Muscle of back (tissue), 11 donors: Measurements from ENCODE around the gene SURF4. TPM values are rescaled to one million over a fixed set of nuclear protein-coding genes. Genes with fewer than 3 reads are reported as not detected.
A peak's percentile ranks its signal among the peaks of the same experiment; 100 is the strongest.
"Not testable (repeated sequence)": the region's sequence is repeated elsewhere in the genome, so short reads cannot be mapped to it uniquely, and the experiment has no call there.

Experiments
- DNase-seq, 3 donors: peaks; one replicate each; pipeline versions ENCODE4 v3.0.0 to v3.0.0-alpha.2; 2013
- polyA plus RNA-seq, 10 donors: library from polyadenylated mRNA; unstranded; fragments of 120-200 nt; gene quantifications; one replicate each; pipeline ENCODE4 v1.2.1, GENCODE V29; 2013; ENCODE audit not compliant: insufficient read length in 10 of 10

The SURF4 gene
- polyA plus RNA-seq, 10 donors = 93.7 to 145 (median 104) TPM

GRCh38 chr9:133377280-133377679 is 1.4 kb upstream of the SURF4 start:
- not testable (repeated sequence) for DNase-seq

- DNase-seq = peak in 2 of 3 donors; percentile 17 to 61
Measured at GRCh38 chr9:133375116-133375723, 640 bp downstream of the SURF4 start.

- peak in 1 of 3 donors; percentile 22 for DNase-seq
Measured at GRCh38 chr9:133374612-133375115, 1.2 kb downstream of the SURF4 start.

GRCh38 chr9:133372144-133372543 is 3.7 kb downstream of the SURF4 start:
- no peak for DNase-seq

- no peak for DNase-seq
Measured at GRCh38 chr9:133371261-133371711, 4.6 kb downstream of the SURF4 start.

GRCh38 chr9:133370685-133371084 is 5.2 kb downstream of the SURF4 start:
- no peak for DNase-seq

GRCh38 chr9:133369933-133370332 is 5.9 kb downstream of the SURF4 start:
- DNase-seq = no peak

- no peak for DNase-seq
Measured at GRCh38 chr9:133369422-133369821, 6.4 kb downstream of the SURF4 start.

- DNase-seq = no peak
Measured at GRCh38 chr9:133368249-133368881, 7.5 kb downstream of the SURF4 start.

- DNase-seq = no peak
Measured at GRCh38 chr9:133367778-133368177, 8.1 kb downstream of the SURF4 start.

GRCh38 chr9:133367221-133367620 is 8.6 kb downstream of the SURF4 start:
- DNase-seq = no peak

- DNase-seq = no peak
Measured at GRCh38 chr9:133366435-133366834, 9.4 kb downstream of the SURF4 start.

- DNase-seq = no peak
Measured at GRCh38 chr9:133362359-133363044, 13.4 kb downstream of the SURF4 start.

GRCh38 chr9:133361507-133362092 is 14.3 kb downstream of the SURF4 start:
- no peak for DNase-seq

GRCh38 chr9:133360400-133361393 is 15.2 kb downstream of the SURF4 start:
- no peak for DNase-seq

- DNase-seq = peak in 1 of 3 donors; percentile 35
Measured at GRCh38 chr9:133359399-133360175, 16.3 kb downstream of the SURF4 start.

- DNase-seq = no peak
Measured at GRCh38 chr9:133357656-133358055, 18.2 kb downstream of the SURF4 start.

- peak; percentile 76 to 93 (median 88) for DNase-seq
Measured at GRCh38 chr9:133356391-133357091, 19.3 kb downstream of the SURF4 start, which contains the start of the genes SURF1 and SURF2. Gene SURF1, minus strand, starts transcription at chr9:133356487. Its CDS starts 34 bp downstream, at chr9:133356453. Gene SURF2, plus strand, starts transcription at chr9:133356550. Its CDS starts 43 bp downstream, at chr9:133356593.

- DNase-seq = no peak
Measured at GRCh38 chr9:133355881-133356357, 19.9 kb downstream of the SURF4 start.
